Common myeloid progenitor, CD34-positive (primary cell): Measurements from ENCODE around the gene ACOXL.
"Not testable (repeated sequence)": the region's sequence is repeated elsewhere in the genome, so short reads cannot be mapped to it uniquely, and the experiment has no call there.

Experiments
- CTCF ChIA-PET: fragments of 350-600 bp; sonication (Branson Sonifier 250); formaldehyde crosslinking; loops from one replicate; lab custom pipeline; 2021; ENCODE audit warnings: antibody characterized with exemption; lab: Charles Lee
- POLR2A ChIA-PET: fragments of 350-600 bp; sonication (Branson Sonifier 250); formaldehyde crosslinking; loops from one replicate; lab custom pipeline; 2021; ENCODE audit warnings: antibody characterized with exemption; lab: Charles Lee
- DNase-seq, 3 donors: peaks; one replicate each; pipeline versions ENCODE4 v3.0.0 to v3.0.0-alpha.2; 2013
- H3K27ac ChIP-seq, 2 experiments: 1 replicate in 1 of 2; 2 replicates in 1 of 2; pipeline ENCODE4 v1.7.0; 2013; ENCODE audit warnings: inconsistent platforms in 2 of 2, low read length in 2 of 2, mild to moderate bottlenecking in 2 of 2, low read depth in 1 of 2, moderate library complexity in 1 of 2; ENCODE audit not compliant: severe bottlenecking in 2 of 2, insufficient read depth in 1 of 2, poor library complexity in 1 of 2
- H3K27me3 ChIP-seq, 5 experiments: replicated peaks in 2 of 5; 1 replicate in 3 of 5; 2 replicates in 2 of 5; pipeline versions ENCODE4 v1.6.1 to v1.7.0; 2013; ENCODE audit warnings: low read length in 4 of 5, mild to moderate bottlenecking in 2 of 5, moderate library complexity in 2 of 5, inconsistent platforms in 1 of 5; ENCODE audit not compliant: insufficient read depth in 5 of 5, control insufficient read depth in 4 of 5
- H3K36me3 ChIP-seq, 4 experiments: 1 replicate in 2 of 4; 2 replicates in 2 of 4; pipeline versions ENCODE4 v1.6.1 to v1.7.0; 2013; ENCODE audit warnings: low read length in 3 of 4, control low read depth in 1 of 4, mild to moderate bottlenecking in 1 of 4; ENCODE audit not compliant: control insufficient read depth in 4 of 4, insufficient read depth in 4 of 4
- H3K4me1 ChIP-seq, 4 experiments: 1 replicate in 3 of 4; 2 replicates in 1 of 4; pipeline versions ENCODE4 v1.6.1 to v1.7.1; 2013; ENCODE audit warnings: low read length in 3 of 4, mild to moderate bottlenecking in 3 of 4, control low read depth in 1 of 4, inconsistent platforms in 1 of 4, moderate library complexity in 1 of 4; ENCODE audit not compliant: control insufficient read depth in 4 of 4, insufficient read depth in 4 of 4; ENCODE audit errors: control extremely low read depth in 1 of 4
- H3K4me3 ChIP-seq, 7 experiments: 1 replicate in 4 of 7; 2 replicates in 3 of 7; pipeline versions ENCODE4 v1.5.1 to v1.7.0; 2013; ENCODE audit warnings: mild to moderate bottlenecking in 7 of 7, low read length in 6 of 7, moderate library complexity in 6 of 7, inconsistent platforms in 2 of 7, low read depth in 2 of 7, control low read depth in 1 of 7; ENCODE audit not compliant: insufficient read depth in 4 of 7, control insufficient read depth in 1 of 7; ENCODE audit errors: extremely low read depth in 1 of 7
- H3K9me3 ChIP-seq, 5 experiments: 1 replicate in 4 of 5; 2 replicates in 1 of 5; pipeline versions ENCODE4 v1.6.1 to v1.7.1; 2013; ENCODE audit warnings: low read length in 4 of 5, mild to moderate bottlenecking in 2 of 5, inconsistent platforms in 1 of 5, low read depth in 1 of 5, moderate library complexity in 1 of 5; ENCODE audit not compliant: control insufficient read depth in 4 of 5, insufficient read depth in 2 of 5; ENCODE audit errors: control extremely low read depth in 1 of 5
- WGBS: methylation state at CpG from one replicate; pipeline ENCODE4 v1.1.5; 2013; ENCODE audit not compliant: insufficient coverage; 5-methylcytosine and 5-hydroxymethylcytosine counted together

The ACOXL gene

DNA sequence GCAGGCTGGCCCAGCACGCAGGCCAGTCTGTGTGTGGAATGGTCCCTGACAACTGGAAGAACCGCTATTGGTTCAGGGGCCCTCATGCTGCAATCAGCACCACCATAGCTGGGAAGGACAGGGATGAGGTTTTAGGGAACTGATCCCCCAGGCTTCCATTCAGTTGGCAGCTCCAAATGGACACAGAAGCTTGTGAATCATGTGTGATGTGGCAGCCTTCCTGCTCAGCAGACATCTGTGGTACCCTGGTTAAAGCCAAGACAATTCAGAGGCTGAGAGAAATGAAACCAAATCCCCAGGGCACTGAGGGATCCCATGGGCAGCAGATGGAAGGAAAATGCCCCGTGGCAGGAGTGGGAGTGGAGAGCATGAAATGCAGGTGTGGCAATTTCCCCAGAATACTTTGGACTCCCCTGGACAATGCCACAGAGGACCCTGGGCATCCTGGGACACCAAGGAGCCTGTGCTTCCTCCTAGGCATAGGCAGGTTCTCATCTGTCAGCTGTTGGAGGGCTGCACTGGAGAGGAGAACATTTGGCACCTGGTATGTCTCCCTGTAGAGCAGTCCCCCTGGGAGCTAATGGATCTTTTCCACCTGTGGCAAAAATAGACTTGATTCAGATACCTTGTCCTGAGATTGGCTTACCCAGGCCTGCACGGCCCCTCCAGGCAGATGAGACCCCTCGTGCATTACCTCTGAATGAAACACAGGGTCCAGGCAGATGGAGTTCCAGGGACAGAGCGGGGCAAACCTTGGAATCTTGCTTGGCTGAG, 226.2 kb downstream of the ACOXL start:
- H3K27ac ChIP-seq, result no peak overlapping the region
- H3K9me3 ChIP-seq, result no peaks in the 10 kb centered on the region
- ChIA-PET POLR2A (no interaction called here), CTCF (no interaction called here)
- 98% methylated on average over 6 of the region's 6 CpGs for WGBS
- no peak for DNase-seq
- no peak overlapping the region for H3K4me3 ChIP-seq
- H3K4me1 ChIP-seq, result no peaks in the 10 kb centered on the region
- no peaks in the 10 kb centered on the region for H3K27me3 ChIP-seq
- no peaks in the 10 kb centered on the region for H3K36me3 ChIP-seq

DNA sequence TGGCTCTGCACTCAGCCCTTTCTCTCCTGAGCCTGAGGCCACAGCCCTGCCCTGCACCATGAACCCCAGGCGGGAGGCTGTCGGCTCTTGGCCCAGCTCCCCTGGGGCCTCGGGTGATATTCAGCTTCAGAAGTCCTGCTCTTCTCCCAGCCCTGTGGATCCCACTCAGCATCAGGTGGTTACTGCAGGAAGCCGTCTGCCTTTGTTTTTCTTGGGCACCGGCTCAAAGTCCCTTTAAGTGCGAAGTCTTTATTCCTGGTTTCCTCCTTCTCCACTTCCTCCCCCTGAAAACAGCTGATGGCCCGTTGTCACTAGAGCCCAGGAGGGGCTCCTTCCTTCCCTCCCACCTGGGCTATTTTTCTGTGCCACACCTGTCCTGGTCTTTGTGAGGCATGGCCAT, 226.8 kb downstream of the ACOXL start:
- no peaks in the 10 kb centered on the region for H3K27me3 ChIP-seq

GRCh38 chr2:110960281-110960680, 227.9 kb downstream of the ACOXL start:
- CTCF ChIA-PET, result no interaction called here
- H3K27ac ChIP-seq, result no peak overlapping the region
- POLR2A ChIA-PET, result no interaction called here
- H3K4me3 ChIP-seq, result no peak overlapping the region
- H3K4me1 ChIP-seq, result no peaks in the 10 kb centered on the region
- H3K9me3 ChIP-seq, result no peaks in the 10 kb centered on the region
- WGBS, result 86% methylated on average over 9 of the region's 10 CpGs
- no peak for DNase-seq
- H3K36me3 ChIP-seq, result no peaks in the 10 kb centered on the region
- H3K27me3 ChIP-seq, result no peaks in the 10 kb centered on the region

More for the DNA sequence above, 226.8 kb downstream of the ACOXL start:
- Histone ChIP-seq H3K36me3 (no peaks in the 10 kb centered on the region), H3K4me3 (no peak overlapping the region), H3K4me1 (no peaks in the 10 kb centered on the region), H3K27ac (no peak overlapping the region), H3K9me3 (no peaks in the 10 kb centered on the region)
- POLR2A ChIA-PET, result no interaction called here
- DNase-seq, result no peak
- CTCF ChIA-PET, result no interaction called here
- WGBS, result 69% methylated on average over 7 of the region's 7 CpGs

- H3K36me3 ChIP-seq, result no peaks in the 10 kb centered on the region
- H3K9me3 ChIP-seq, result no peaks in the 10 kb centered on the region
- no peaks in the 10 kb centered on the region for H3K27me3 ChIP-seq
- no peaks in the 10 kb centered on the region for H3K4me1 ChIP-seq
- no peak for DNase-seq
- ChIA-PET POLR2A (no interaction called here), CTCF (no interaction called here)
- no peak overlapping the region for H3K4me3 ChIP-seq
- 93% methylated on average over 2 of the region's 2 CpGs for WGBS
- no peak overlapping the region for H3K27ac ChIP-seq
Measured at GRCh38 chr2:110960954-110961353, 228.6 kb downstream of the ACOXL start.

DNA sequence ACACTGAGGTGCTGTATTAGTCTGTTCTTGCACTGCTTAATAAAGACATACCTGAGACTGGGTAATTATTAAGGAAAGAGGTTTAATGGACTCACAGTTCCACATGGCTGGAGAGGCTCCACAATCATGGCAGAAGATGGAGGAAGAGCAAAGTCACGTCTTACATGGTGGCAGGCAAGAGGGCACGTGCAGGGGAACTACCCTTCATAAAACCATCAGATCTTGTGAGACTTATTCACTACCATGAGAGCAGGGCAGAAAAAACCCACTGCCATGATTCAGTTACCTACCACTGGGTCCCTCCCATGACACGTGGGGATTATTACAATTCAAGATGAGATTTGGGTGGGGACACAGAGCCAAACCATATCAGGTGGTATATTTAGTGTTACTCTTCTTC, 229.3 kb downstream of the ACOXL start:
- H3K27ac ChIP-seq, H3K27me3 ChIP-seq, H3K36me3 ChIP-seq, POLR2A ChIA-PET, H3K9me3 ChIP-seq, H3K4me3 ChIP-seq, DNase-seq, CTCF ChIA-PET, H3K4me1 ChIP-seq: not testable (repeated sequence)
- no CpG with 5 or more reads among the region's 3 CpGs for WGBS

DNA sequence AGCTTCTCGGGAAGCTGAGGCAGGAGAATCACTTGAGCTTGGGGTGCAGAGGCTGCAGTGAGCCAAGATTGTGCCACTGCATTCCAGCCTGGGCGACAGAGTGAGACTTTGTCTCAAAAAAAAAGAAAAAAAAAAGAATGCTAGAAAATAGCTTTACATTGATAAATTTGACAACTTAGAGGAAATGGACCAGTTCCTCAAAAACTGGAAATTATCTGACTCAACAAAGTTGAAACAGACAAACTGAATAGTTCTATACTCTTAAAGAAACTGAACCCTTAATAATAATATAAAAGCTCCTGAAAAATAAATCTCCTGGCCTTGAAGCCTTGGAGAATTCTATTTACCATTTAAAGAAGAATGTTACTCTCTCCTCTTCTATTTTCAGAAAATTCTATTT, 237.3 kb downstream of the ACOXL start:
- no peak for DNase-seq
- Histone ChIP-seq H3K36me3 (no peaks in the 10 kb centered on the region), H3K9me3 (peaks cover 0 to 17% (median 4%) of the 10 kb centered on the region in 5 experiments), H3K27me3 (no peaks in the 10 kb centered on the region), H3K27ac (no peak overlapping the region), H3K4me1 (no peaks in the 10 kb centered on the region), H3K4me3 (no peak overlapping the region)
- ChIA-PET CTCF (no interaction called here), POLR2A (no interaction called here)
- WGBS, result 100% methylated on average over 1 of the region's 2 CpGs

GRCh38 chr2:110970201-110970600, 237.8 kb downstream of the ACOXL start:
- DNase-seq, result no peak
- H3K36me3 ChIP-seq, result no peaks in the 10 kb centered on the region
- POLR2A ChIA-PET, result no interaction called here
- no peak overlapping the region for H3K27ac ChIP-seq
- 100% methylated on average over 1 of the region's 2 CpGs for WGBS
- no peaks in the 10 kb centered on the region for H3K27me3 ChIP-seq
- no peak overlapping the region for H3K4me3 ChIP-seq
- H3K9me3 ChIP-seq, result peaks cover 0 to 17% (median 4%) of the 10 kb centered on the region in 5 experiments
- CTCF ChIA-PET, result no interaction called here
- H3K4me1 ChIP-seq, result no peaks in the 10 kb centered on the region
